Stimulated activated CD4-positive, alpha-beta T cell treated with anti-CD3 and anti-CD28 coated beads, Interleukin-1b, Interleukin-23, amount 100 ng/mL, for 48 hours (primary cell): Measurements from ENCODE around the gene PAWR.
"Not testable (repeated sequence)": the region's sequence is repeated elsewhere in the genome, so short reads cannot be mapped to it uniquely, and the experiment has no call there.

ENCODE experiments used
- DNase-seq: peaks from one replicate; pipeline ENCODE4 v3.0.0-alpha.2; 2020

The PAWR gene

GRCh38 chr12:79585147-79585546, 105.6 kb downstream of the PAWR start:
- DNase-seq: no peak

GRCh38 chr12:79573820-79574219, 116.9 kb downstream of the PAWR start:
- no peak for DNase-seq

DNA sequence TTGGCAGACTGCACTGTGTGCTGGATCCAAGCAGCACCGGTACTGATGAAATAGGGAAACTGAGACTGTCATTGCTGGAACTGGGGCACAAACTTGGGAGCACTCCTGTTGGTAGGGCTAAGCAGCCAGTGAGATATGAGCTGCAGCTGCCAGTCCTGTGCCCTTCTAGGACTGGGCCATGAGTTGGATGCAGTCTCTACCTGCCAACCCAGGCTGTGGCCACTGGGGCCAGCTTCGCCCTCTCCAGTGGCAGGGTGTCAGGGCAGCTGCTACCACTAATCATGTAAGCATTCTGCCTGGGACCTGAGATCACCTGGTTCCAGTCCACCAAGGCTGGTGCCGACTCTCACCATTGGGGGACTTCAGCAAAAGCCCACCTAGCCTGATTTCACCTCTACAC, 121.1 kb downstream of the PAWR start:
- DNase-seq: no peak

GRCh38 chr12:79567175-79567563, 123.6 kb downstream of the PAWR start:
- no peak for DNase-seq

GRCh38 chr12:79566452-79567174, 124.2 kb downstream of the PAWR start:
- DNase-seq: no peak

GRCh38 chr12:79564727-79565350, 125.9 kb downstream of the PAWR start:
- not testable (repeated sequence) for DNase-seq

- no peak for DNase-seq
These were observed 127.6 kb downstream of the PAWR start for GRCh38 chr12:79563021-79563740.

DNA sequence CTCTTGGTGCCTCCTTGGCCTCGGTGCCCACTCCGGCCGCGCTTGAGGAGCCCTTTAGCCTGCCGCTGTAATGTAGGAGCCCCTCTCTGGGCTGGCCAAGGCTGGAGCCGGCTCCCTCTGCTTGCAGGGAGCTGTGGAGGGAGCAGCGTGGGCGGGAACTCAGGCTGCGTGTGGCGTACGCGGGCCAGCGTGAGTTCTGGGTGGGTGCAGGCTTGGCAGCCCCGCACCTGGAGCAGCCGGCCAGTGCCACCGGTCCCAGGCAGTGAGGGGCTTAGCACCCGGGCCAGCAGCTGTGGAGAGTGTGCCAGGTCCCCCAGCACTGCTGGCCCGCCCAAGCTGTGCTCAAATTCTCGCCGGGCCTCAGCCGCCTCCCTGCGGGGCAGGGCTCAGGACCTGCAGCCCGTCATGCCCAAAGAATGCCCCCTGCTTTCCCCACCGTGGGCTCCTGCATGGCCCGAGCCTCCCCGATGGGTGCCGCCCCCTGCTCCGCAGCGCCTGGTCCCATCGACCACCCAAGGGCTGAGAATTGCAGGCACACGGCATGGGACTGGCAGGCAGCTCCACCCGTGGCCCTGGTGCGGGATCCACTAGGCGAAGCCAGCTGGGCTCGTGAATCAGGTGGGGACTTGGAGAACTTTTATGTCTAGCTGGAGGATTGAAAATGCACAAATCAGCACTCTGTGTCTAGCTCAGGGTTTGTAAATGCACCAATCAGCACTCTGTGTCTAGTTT, 129.2 kb downstream of the PAWR start:
- no peak for DNase-seq

DNA sequence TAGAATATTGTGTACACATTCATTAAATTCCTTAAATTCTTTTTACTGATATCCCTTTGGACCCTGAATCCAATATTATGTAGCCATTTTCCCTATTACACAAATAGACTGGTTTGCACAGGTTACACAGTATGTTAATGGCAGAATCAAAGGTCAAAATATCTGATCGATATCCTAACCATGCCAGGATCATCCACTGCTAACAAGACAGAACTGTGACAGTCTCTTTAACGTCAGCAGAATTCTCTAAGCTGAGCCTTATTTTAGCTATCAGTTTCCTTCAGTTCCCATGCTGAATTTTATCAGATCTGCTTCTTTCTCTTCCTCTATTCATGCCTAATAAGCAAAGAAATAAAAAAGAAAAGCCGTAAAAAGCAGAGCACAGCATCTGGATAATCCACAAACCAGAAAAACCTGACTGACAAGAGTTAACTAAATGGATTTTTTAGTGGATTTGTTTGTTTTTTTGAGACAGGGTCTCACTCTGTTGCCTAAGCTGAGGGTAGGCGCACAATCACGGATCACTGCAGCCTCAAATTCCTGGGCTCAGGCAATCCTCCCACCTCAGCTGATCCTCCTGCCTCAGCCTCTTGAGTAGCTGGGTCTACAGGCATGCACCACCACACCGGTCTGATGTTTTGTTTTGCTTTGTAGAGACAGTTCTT, 130.4 kb downstream of the PAWR start:
- DNase-seq: no peak

DNA sequence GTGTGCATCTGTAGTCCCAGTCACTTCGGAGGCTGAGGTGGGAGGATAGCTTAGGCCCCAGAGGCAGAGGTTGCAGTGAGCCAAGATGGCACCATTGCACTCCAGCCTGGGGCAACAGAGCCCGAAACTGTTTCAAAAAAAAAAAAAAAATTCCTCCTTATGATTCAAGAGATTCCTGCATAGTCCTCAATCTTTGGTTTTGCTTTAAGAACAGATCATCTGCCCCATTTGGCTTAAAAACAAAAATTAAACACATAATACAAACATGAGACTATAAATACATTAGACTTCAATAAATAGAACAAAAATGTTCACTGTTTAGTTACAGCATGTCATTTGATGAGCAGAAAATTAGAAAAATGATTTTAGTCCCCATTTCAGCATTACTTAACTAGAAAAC, 131.2 kb downstream of the PAWR start:
- DNase-seq: no peak

- DNase-seq: no peak
These were observed 131.8 kb downstream of the PAWR start for GRCh38 chr12:79558924-79559469.

DNA sequence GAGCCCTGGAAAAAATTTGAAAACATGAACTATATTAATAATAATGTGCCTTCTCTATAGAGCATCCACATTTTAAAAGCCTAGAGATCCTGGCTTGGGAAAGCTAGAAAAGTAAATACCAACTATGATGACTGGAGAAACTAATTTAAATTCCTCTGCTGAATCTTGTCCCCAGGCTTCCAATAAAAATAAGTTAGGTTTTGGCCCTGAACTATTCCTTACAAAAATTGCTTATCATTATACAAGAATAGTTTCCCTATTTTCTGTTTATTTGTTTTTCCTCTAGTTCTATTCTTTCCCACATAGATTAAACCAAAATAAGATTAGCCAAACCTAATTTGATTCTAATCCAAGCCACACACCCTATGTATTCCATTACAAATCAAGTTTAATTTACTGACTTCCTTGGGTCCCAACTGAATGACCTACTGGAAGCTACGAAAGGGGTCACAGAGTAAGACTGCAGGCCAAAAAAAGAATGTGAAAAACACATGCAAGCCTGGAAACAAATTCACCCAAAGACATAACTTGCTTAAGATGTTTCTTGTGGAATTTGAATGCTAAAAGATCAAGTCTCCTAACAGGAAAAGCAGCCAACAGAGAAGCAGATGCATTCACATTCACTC, 133.0 kb downstream of the PAWR start:
- DNase-seq: no peak

DNA sequence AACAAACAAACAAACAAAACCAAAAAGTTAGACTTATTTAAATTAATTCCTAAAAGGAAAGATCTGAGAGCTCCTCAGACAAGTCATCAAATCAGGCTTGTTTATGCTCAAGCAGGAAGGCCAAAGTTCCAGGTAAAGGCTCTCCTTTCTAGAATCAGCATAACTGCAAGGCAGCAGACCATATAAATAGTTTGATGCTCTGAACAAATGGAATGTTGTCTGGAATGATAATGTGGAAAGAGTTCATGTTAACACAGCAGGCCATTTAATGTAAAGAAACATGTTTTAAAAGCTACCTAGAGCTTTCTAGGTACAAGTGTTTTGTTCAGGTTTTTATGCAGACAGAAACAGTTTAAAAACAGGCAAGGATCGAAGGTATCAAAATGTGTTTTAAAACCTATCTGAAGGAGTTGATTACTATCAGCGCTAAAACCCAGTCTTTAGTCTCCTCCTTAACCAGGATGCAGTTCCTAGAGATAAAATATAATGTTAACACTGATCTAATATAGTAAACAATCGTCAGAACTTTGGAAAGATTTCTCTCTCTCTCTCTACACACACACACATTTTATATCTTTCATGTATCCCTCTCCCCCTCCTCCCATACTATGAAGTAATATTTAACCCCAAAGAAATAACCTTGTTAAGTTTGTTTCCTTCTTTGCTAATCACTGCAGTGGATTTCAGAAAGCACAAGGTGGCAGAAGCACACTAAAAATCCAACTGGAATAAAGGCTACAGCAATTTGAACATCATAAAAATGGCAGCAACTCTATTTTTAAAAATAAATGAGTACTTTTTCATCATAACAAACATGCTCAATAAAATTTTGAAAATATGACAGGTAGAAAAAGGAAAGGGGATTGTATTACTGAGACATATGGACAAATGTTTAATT, 135.5 kb downstream of the PAWR start:
- no peak for DNase-seq

DNA sequence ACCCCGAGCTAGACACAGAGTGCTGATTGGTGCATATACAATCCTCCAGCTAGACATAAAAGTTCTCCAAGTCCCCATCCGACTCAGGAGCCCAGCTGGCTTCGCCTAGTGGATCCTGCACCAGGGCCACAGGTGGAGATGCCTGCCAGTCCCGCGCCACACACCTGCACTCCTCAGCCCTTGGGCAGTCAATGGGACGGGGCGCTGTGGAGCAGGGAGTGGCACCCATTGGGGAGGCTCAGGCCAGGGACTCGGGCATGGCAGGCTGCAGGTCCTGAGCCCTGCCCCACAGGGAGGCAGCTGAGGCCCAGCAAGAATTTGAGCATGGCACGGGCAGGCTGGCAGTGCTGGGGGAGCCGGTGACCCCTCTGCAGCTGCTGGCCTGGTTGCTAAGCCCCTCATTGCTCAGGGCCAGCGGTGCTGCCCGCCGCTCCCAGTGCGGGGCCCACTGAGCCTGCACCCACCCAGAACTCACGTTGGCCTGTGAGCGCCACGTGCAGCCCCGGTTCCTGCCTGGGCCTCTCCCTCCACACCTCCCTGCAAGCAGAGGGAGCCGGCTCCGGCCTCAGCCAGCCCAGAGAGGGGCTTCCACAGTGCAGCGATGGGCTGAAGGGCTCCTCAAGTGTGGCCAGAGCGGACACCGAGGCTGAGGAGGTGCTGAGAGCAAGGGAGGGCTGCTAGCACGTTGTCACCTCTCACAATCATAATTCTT, 136.7 kb downstream of the PAWR start:
- no peak for DNase-seq

GRCh38 chr12:79552192-79552591, 138.6 kb downstream of the PAWR start:
- no peak for DNase-seq

DNA sequence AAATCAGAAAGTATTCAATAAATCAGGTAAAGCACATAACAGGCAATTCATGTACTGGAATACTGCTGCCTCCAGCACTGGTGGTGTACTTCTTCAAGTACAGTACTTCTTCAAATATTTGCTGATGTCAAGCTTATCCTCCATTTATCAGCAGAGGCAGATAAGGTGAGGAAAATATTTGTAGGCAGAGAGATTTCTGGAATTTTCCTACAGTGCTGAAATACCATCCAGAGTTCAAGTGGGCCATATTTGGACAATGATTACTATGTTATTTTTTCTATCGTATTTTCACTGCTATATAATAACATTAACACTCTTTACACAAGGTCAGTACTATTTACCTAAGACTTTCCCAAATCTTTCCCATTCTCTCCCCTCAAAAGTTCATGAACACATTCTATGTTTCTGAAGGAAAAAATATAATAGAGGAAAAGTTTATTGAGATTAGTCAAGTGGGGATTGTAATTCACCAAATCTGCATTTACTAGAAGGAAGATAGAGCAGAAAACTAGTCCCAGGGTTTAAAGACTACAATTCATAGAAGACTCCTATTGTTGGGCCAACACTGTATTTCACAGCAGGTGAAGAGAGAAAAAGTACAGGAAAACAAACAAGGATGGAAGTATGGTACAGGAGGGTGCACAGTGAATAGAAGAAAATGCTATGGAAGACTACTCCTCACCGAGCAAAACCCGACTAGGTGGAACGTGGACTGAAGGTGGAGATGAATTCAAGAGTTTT, 141.1 kb downstream of the PAWR start:
- DNase-seq: no peak

- no peak for DNase-seq
These were observed 142.2 kb downstream of the PAWR start for GRCh38 chr12:79548610-79548924.

DNA sequence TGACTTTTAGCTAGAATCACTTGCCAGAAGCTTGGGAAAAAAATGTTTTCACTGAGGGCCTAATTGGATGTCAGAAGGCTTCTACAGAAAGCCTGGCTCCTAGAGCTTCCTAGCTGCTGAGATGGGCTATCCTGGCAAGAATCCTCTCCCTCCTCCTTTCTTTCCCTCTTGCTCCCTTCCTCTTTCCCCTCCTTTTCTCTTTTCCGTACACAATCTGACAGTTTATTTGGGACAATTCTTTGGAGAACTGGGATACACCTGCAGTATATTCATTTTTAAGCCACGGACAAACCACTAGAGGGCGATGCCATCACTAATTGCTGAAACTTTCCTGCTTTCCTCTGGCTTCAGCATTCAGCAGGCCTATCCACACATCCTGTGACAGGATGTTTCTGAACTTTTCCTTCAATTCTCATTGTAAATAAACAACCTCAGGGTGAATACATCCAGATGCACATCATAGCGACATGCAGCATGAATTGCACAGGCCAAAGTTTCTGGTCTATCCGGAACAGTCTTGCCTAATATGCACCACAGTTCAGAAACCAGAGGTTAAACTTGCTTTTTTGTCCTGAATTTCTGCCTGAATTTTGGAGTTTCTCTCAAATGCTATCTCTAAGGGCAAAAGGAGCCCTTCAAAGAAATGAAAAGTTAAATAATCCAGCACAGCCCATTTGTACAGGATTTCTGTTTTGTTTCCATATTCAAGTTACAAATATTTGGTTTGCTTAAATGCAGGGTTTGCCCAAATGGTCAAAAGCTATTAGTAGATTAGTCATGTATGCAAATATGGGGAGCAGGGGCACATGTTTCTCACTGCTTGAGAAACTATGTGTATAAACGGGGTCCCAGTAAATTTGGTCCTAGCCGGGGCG, 142.8 kb downstream of the PAWR start:
- no peak for DNase-seq
